K562 (cell line): ENCODE results near the gene FERMT1. TPM values are rescaled to one million over a fixed set of nuclear protein-coding genes. Genes with fewer than 3 reads are reported as not detected.
"Not testable (repeated sequence)": the region's sequence is repeated elsewhere in the genome, so short reads cannot be mapped to it uniquely, and the experiment has no call there.

Experiments
- ATAC-seq: fragments of 200-7000 bp; cut with Tn5 transposase; 3 replicates; pipeline ENCODE4 v1.9.1; 2020; ENCODE audit warnings: moderate library complexity
- BruUV-seq: library from RNA; stranded (reverse); fragments of 400-500 nt; replicated peaks from 2 replicates; lab custom pipeline; 2021; lab: Mats Ljungman, UMichigan
- CTCF ChIA-PET: fragments of 300-600 bp; formaldehyde crosslinking; extraction: SDS; loops from one replicate; lab custom pipeline; 2021; ENCODE audit warnings: low intra/inter-chr PET ratio; lab: Yijun Ruan, JAX
- POLR2A ChIA-PET: fragments of 300-600, 350-650 bp; sonication (Branson Sonifier 250); formaldehyde crosslinking; extraction: SDS; loops from one replicate; lab custom pipeline; 2021; ENCODE audit warnings: antibody characterized with exemption, inconsistent platforms; lab: Yijun Ruan, JAX
- DNase-seq, 4 experiments: peaks; one replicate each; pipeline versions ENCODE4 v3.0.0 to v3.0.0-alpha.2; 2011 to 2018; ENCODE audit warnings: low spot score in 3 of 4, mixed read lengths in 3 of 4; ENCODE audit errors: extremely low read depth in 1 of 4
- FAIRE-seq: peaks from 2 replicates; lab custom pipeline; 2011; peaks lifted over from hg19 to GRCh38; lab: Jason Lieb, UNC
- H2AFZ ChIP-seq: 2 replicates; pipeline ENCODE4 v1.6.0; 2011; ENCODE audit warnings: low read depth, low read length, control low read depth, inconsistent platforms
- H3K27ac ChIP-seq: fragments of 200-600 bp; 3 replicates; pipeline ENCODE4 v1.8.0; 2011; ENCODE audit warnings: low read depth, mild to moderate bottlenecking, control low read depth, inconsistent platforms, low read length, moderate library complexity, mixed read lengths; ENCODE audit errors: extremely low read depth
- H3K27me3 ChIP-seq, 2 experiments: fragments of 300-600 bp in 1 of 2; 2 replicates in 1 of 2; 3 replicates in 1 of 2; pipeline versions ENCODE4 v1.6.0 to v1.8.0; 2011; ENCODE audit warnings: inconsistent platforms in 2 of 2, low read length in 2 of 2, mild to moderate bottlenecking in 1 of 2, mixed read lengths in 1 of 2, moderate library complexity in 1 of 2; ENCODE audit not compliant: control insufficient read depth in 2 of 2, insufficient read depth in 2 of 2
- H3K36me3 ChIP-seq: fragments of 300-600 bp; 3 replicates; pipeline ENCODE4 v1.8.0; 2011; ENCODE audit warnings: mild to moderate bottlenecking, low read length, inconsistent platforms; ENCODE audit not compliant: control insufficient read depth, insufficient read depth
- H3K4me1 ChIP-seq, 2 experiments: fragments of 200-600 bp in 1 of 2; replicated peaks in 1 of 2; 2 replicates in 1 of 2; 3 replicates in 1 of 2; pipeline versions ENCODE4 v1.5.1 to v1.8.0; 2011; ENCODE audit warnings: inconsistent platforms in 2 of 2, low read length in 2 of 2, mild to moderate bottlenecking in 1 of 2, mixed read lengths in 1 of 2, moderate library complexity in 1 of 2; ENCODE audit not compliant: control insufficient read depth in 2 of 2, insufficient read depth in 2 of 2
- H3K4me2 ChIP-seq: 2 replicates; pipeline ENCODE4 v1.6.1; 2011; ENCODE audit warnings: low read length, control low read depth, inconsistent platforms, mixed read lengths; ENCODE audit not compliant: insufficient read depth
- H3K4me3 ChIP-seq: fragments of 200-600 bp; sonication (generic), shearing (Covaris generic); 2 replicates; pipeline ENCODE4 v1.5.1; 2016; ENCODE audit warnings: control low read depth, inconsistent platforms
- H3K79me2 ChIP-seq: fragments of 200-600 bp; 3 replicates; pipeline ENCODE4 v1.8.0; 2011; ENCODE audit warnings: low read length, inconsistent platforms; ENCODE audit not compliant: control insufficient read depth, insufficient read depth
- H3K9ac ChIP-seq, 2 experiments: 2 replicates each; pipeline versions ENCODE4 v1.6.0 to v1.6.1; 2011; ENCODE audit warnings: low read depth in 2 of 2, low read length in 2 of 2, control low read depth in 1 of 2, inconsistent platforms in 1 of 2, mild to moderate bottlenecking in 1 of 2, mixed read lengths in 1 of 2; ENCODE audit not compliant: insufficient read depth in 1 of 2
- H3K9me1 ChIP-seq: one replicate; pipeline ENCODE4 v1.6.0; 2011; ENCODE audit warnings: inconsistent platforms, mild to moderate bottlenecking, low read length, moderate library complexity; ENCODE audit not compliant: control insufficient read depth, insufficient read depth
- H3K9me3 ChIP-seq: replicated peaks from 2 replicates; pipeline ENCODE4 v1.5.1; 2011; ENCODE audit warnings: low read depth, low read length, inconsistent platforms; ENCODE audit not compliant: control insufficient read depth, insufficient read depth
- H4K20me1 ChIP-seq: replicated peaks from 2 replicates; pipeline ENCODE4 v1.6.1; 2011; ENCODE audit warnings: low read length, inconsistent platforms, mixed read lengths; ENCODE audit not compliant: control insufficient read depth, insufficient read depth
- BCL6 ChIP-seq: fragments of 250-450 bp; sonication (Bioruptor Pico); IDR thresholded peaks from 2 replicates; pipeline ENCODE4 v1.4.0; 2020
- NFXL1 ChIP-seq: fragments of 450-650 bp; formaldehyde crosslinking; IDR thresholded peaks from 2 replicates; pipeline ENCODE4 v1.4.0; 2021; ENCODE audit warnings: mild to moderate bottlenecking
- SRSF3 ChIP-seq: fragments of 200-400 bp; formaldehyde crosslinking; IDR thresholded peaks from 2 replicates; pipeline ENCODE4 v1.6.1; 2016; ENCODE audit warnings: mild to moderate bottlenecking, low read length, moderate library complexity; ENCODE audit not compliant: insufficient read depth
- ZNF354B ChIP-seq: fragments of 250-450 bp; sonication (Bioruptor Pico); IDR thresholded peaks from 2 replicates; pipeline ENCODE4 v1.4.0; 2020
- ZNF431 ChIP-seq: sonication (generic); formaldehyde crosslinking; IDR thresholded peaks from 2 replicates; pipeline ENCODE4 v1.8.0; 2022; ENCODE audit warnings: mild to moderate bottlenecking, missing genetic modification reagents
- WGBS: fragments of 100-300 bp; shearing (Covaris generic); methylation state at CpG from one replicate; pipeline ENCODE4 v1.1.6; 2016; ENCODE audit warnings: low coverage, mixed read lengths; ENCODE audit not compliant: insufficient coverage; ENCODE audit errors: missing lambda C conversion rate; 5-methylcytosine and 5-hydroxymethylcytosine counted together
- in situ Hi-C: fragments of 300-500 bp; cut with MboI; formaldehyde crosslinking; loops from 4 replicates; pipeline ENCODE4 v1.15.0; 2018; ENCODE audit warnings: inconsistent platforms, mixed read lengths
- intact Hi-C: fragments of 100-400 bp; cut with micrococcal nuclease; formaldehyde crosslinking; loops from 2 replicates; pipeline ENCODE4 v1.14.2; 2022
- polyA plus RNA-seq, 8 experiments: library from polyadenylated mRNA; depleted of rRNA in 4 of 8; stranded (reverse) in 5 of 8; unstranded in 3 of 8; fragments of >200 nt; fragmentation: Nextera tagmentation in 2 of 8; fragmentation: Illumina TruSeq in 1 of 8; extraction: Ambion mirVana in 2 of 8; extraction: Trizol in 1 of 8; gene quantifications; 2 replicates each; pipeline versions ENCODE4 v1.2.1 to v1.2.3, GENCODE V29; 2011 to 2014; ENCODE audit warnings: inconsistent platforms in 1 of 8, missing spikeins in 1 of 8
- total RNA-seq, 7 experiments: library from RNA; depleted of rRNA in 6 of 7; stranded (reverse); fragments of >200 nt in 6 of 7; fragmentation: Illumina TruSeq in 2 of 7; extraction: Trizol in 2 of 7; gene quantifications; 2 replicates each; pipeline versions ENCODE4 v1.2.1 to v1.2.3, GENCODE V29; 2011 to 2021; ENCODE audit warnings: low replicate concordance in 1 of 7
- TF ChIP-seq, protein P1 (sequence below), 2 experiments: fragments of 150-350 bp in 1 of 2; IDR thresholded peaks; 2 replicates each; pipeline ENCODE4 v1.6.1; 2012 to 2016; ENCODE audit warnings: low read depth in 2 of 2, low read length in 2 of 2, mild to moderate bottlenecking in 1 of 2, moderate library complexity in 1 of 2
- TF ChIP-seq, protein P2 (sequence below): fragments of 450-650 bp; formaldehyde crosslinking; IDR thresholded peaks from 2 replicates; pipeline ENCODE4 v1.4.0; 2022; ENCODE audit warnings: missing genetic modification characterization
- TF ChIP-seq, protein P3 (sequence below): sonication (generic); formaldehyde crosslinking; IDR thresholded peaks from 2 replicates; pipeline ENCODE4 v1.8.0; 2022; ENCODE audit warnings: mild to moderate bottlenecking, low read depth, missing genetic modification reagents

FERMT1 gene
- total and polyA plus RNA-seq, 9 of the 15 experiments (the other 6 are each of a cell fraction or from before 2014, with no cell fraction given): 0.07 TPM; not detected in 8

DNA sequence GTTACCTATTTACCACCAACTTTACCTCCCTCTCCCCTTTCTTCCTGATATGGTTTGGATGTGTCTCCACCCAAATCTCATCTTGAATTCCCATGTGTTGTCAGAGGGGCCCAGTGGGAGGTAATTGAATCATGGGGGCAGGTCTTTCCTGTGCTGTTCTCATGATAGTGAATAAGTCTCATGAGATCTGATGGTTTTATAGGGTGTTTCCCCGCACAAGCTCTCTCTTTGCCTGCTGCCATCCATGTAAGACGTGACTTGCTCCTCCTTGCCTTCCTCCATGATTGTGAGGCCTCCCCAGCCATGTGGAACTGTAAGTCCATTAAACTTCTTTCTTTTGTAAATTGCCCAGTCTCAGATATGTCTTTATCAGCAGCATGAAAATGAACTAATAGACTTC, 9.9 kb downstream of the FERMT1 start:
- H3K4me1 ChIP-seq, H3K9ac ChIP-seq, H4K20me1 ChIP-seq, intact Hi-C loops, H3K9me3 ChIP-seq, CTCF ChIA-PET, BruUV-seq, H3K79me2 ChIP-seq, H3K4me2 ChIP-seq, H3K4me3 ChIP-seq, DNase-seq, H3K36me3 ChIP-seq, H3K9me1 ChIP-seq, POLR2A ChIA-PET, H3K27me3 ChIP-seq, H2AFZ ChIP-seq, H3K27ac ChIP-seq, in situ Hi-C loops, FAIRE-seq, ATAC-seq: not testable (repeated sequence)
- TF ChIP-seq ZNF431 (CRISPR knock-in tag): peak; percentile 91
- no CpG with 5 or more reads among the region's 2 CpGs for WGBS

DNA sequence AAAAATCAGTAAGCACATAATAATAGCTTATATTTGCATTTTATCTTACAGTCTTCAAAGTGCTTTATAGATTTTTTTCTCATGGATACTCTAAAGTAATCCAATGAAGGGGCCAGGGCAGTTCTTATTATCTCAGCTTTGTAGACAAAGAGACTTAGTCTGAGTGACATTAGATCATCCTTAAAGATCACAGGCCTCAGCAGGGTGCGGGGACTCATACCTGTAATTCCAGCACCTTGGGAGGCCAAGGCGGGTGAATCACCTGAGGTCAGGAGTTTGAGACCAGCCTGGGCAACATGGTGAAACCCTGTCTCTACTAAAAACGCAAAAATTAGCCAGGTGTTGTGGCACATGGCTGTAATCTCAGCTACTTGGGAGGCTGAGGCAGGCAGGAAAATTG, 14.5 kb downstream of the FERMT1 start:
- FAIRE-seq: no peak

More for the DNA sequence above, 14.5 kb downstream of the FERMT1 start:
- Histone ChIP-seq H4K20me1 (no peaks in the 10 kb centered on the region), H3K27ac (no peak overlapping the region), H3K79me2 (no peaks in the 10 kb centered on the region), H2AFZ (no peak overlapping the region), H3K27me3 (no peaks in the 10 kb centered on the region), H3K9ac (no peak overlapping the region), H3K4me2 (no peak overlapping the region), H3K4me1 (no peaks in the 10 kb centered on the region)
- intact Hi-C loops: no loop called here
- POLR2A ChIA-PET: no interaction called here
- 0% methylated on average over 3 of the region's 3 CpGs for WGBS
- no TSS peak for BruUV-seq
- no peak for ATAC-seq
- in situ Hi-C loops: no loop called here
- TF ChIP-seq, protein P1, sequence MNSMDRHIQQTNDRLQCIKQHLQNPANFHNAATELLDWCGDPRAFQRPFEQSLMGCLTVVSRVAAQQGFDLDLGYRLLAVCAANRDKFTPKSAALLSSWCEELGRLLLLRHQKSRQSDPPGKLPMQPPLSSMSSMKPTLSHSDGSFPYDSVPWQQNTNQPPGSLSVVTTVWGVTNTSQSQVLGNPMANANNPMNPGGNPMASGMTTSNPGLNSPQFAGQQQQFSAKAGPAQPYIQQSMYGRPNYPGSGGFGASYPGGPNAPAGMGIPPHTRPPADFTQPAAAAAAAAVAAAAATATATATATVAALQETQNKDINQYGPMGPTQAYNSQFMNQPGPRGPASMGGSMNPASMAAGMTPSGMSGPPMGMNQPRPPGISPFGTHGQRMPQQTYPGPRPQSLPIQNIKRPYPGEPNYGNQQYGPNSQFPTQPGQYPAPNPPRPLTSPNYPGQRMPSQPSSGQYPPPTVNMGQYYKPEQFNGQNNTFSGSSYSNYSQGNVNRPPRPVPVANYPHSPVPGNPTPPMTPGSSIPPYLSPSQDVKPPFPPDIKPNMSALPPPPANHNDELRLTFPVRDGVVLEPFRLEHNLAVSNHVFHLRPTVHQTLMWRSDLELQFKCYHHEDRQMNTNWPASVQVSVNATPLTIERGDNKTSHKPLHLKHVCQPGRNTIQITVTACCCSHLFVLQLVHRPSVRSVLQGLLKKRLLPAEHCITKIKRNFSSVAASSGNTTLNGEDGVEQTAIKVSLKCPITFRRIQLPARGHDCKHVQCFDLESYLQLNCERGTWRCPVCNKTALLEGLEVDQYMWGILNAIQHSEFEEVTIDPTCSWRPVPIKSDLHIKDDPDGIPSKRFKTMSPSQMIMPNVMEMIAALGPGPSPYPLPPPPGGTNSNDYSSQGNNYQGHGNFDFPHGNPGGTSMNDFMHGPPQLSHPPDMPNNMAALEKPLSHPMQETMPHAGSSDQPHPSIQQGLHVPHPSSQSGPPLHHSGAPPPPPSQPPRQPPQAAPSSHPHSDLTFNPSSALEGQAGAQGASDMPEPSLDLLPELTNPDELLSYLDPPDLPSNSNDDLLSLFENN (IDR thresholded peaks at IDR 0.05; ENCODE audit: low read depth in 2 of 2, low read length in 2 of 2): no peak
- TF ChIP-seq, protein P2, sequence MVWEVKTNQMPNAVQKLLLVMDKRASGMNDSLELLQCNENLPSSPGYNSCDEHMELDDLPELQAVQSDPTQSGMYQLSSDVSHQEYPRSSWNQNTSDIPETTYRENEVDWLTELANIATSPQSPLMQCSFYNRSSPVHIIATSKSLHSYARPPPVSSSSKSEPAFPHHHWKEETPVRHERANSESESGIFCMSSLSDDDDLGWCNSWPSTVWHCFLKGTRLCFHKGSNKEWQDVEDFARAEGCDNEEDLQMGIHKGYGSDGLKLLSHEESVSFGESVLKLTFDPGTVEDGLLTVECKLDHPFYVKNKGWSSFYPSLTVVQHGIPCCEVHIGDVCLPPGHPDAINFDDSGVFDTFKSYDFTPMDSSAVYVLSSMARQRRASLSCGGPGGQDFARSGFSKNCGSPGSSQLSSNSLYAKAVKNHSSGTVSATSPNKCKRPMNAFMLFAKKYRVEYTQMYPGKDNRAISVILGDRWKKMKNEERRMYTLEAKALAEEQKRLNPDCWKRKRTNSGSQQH (CRISPR knock-in tag): no peak
- TF ChIP-seq BCL6 (CRISPR knock-in tag) (no peak), NFXL1 (CRISPR knock-in tag) (no peak), SRSF3 (no peak), ZNF354B (no peak)
- TF ChIP-seq, protein P3, sequence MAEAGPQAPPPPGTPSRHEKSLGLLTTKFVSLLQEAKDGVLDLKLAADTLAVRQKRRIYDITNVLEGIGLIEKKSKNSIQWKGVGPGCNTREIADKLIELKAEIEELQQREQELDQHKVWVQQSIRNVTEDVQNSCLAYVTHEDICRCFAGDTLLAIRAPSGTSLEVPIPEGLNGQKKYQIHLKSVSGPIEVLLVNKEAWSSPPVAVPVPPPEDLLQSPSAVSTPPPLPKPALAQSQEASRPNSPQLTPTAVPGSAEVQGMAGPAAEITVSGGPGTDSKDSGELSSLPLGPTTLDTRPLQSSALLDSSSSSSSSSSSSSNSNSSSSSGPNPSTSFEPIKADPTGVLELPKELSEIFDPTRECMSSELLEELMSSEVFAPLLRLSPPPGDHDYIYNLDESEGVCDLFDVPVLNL (CRISPR knock-in tag): no peak
- TF ChIP-seq, all 486 proteins: peak for 0
- no peak for DNase-seq
- Histone ChIP-seq H3K36me3 (no peaks in the 10 kb centered on the region), H3K9me3 (no peaks in the 10 kb centered on the region), H3K9me1 (no peaks in the 10 kb centered on the region), H3K4me3 (no peak overlapping the region)
- CTCF ChIA-PET: no interaction called here
